ENCODE measurements around the gene NHLRC4.

GRCh38 chr16:536746-537145, 30.1 kb upstream of the NHLRC4 start:
- TF ChIP-seq YY1 (IDR thresholded peaks at IDR 0.05; ENCODE audit: insufficient read depth, insufficient read length), result no peak
- TF ChIP-seq SUZ12 (IDR thresholded peaks at IDR 0.05; ENCODE audit: extremely low read depth, insufficient read depth, insufficient read length), result no peak
